DMS53 (cell line): ENCODE results near the gene ZNF365.
"Not testable (repeated sequence)": the region's sequence is repeated elsewhere in the genome, so short reads cannot be mapped to it uniquely, and the experiment has no call there.

Source experiments
- DNase-seq: peaks from one replicate; lab custom pipeline; 2025; lab: John Stamatoyannopoulos, UW

The ZNF365 gene

DNA sequence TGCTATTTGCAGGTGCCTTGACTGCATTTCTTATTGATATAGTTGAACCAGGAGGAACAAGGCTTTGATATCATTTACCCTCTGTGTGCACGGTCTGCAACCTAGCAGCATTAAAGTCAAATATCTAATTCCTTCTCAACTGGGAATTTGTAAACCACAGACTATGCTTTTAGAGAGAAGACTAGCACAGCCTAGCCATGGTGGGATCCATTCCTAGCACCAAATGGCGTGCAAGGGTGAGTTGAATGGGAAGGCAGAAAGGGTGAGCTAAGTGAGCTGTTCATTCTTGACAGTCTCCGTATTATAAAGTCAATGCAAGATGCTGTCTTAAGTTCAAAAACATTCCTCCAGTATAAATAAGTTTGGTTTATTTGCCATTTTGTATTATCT lies 2.9 kb downstream of the ZNF365 start:
- no peak for DNase-seq

- no peak for DNase-seq
These were observed 3.8 kb downstream of the ZNF365 start for GRCh38 chr10:62377966-62378365.

- not testable (repeated sequence) for DNase-seq
These were observed 4.7 kb downstream of the ZNF365 start for GRCh38 chr10:62378877-62379276.

GRCh38 chr10:62379394-62379793 lies 5.2 kb downstream of the ZNF365 start:
- no peak for DNase-seq

GRCh38 chr10:62380016-62380415 lies 5.8 kb downstream of the ZNF365 start:
- peak; percentile 91 for DNase-seq

DNA sequence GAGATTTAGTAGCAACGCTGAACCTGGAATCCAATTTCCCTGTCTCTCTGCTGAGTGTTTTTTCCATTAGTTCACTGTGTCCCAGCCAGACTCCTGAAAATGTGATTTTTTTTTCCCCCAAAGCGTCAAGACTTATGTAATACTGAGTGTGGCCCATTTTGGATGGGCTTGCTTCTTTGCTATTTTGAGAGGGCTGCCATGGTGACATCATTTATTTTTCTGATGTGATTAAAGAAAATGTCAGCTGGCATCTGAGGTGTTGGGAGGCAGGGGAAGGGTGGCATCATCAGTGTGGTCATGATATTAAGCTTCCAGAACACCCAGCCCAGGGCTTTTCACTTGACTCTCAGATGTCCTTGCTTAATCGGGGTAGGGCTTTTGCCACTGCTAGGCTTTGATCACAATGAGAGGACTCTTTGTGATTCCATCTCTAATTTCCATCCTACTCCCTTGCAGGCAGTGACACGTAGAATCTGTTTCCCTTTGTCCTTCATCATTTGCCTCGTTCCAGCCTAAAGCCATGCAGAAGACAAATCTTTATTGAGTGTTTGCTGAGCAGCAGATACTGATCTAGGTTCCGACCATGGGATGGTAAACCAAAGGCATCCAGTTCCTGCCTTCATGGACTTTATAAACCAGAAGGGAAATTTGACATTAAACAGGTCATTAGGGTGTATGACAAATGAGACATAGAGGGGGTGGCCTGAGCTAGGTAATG lies 7.4 kb downstream of the ZNF365 start:
- DNase-seq, result no peak

- DNase-seq, result no peak
These were observed 8.7 kb downstream of the ZNF365 start for GRCh38 chr10:62382831-62383230.

DNA sequence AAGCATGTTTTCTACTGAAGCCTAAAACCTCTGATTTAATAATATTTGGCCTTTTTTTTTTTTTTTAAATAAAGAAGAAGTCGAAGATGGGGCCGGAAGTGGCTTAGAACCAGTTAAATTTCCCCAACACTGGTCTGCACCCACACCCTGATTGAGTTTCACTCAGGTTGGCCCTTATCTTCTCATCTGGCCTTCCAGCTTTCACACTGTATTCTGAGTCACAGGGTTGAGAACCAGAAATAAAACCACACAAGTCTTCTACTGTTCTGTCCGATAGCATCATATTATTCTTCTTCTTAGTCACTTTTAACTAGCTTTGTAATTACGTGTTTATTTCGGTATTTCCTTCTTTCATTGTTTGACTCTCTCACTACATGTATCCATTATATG lies 9.9 kb downstream of the ZNF365 start:
- DNase-seq, result no peak

DNA sequence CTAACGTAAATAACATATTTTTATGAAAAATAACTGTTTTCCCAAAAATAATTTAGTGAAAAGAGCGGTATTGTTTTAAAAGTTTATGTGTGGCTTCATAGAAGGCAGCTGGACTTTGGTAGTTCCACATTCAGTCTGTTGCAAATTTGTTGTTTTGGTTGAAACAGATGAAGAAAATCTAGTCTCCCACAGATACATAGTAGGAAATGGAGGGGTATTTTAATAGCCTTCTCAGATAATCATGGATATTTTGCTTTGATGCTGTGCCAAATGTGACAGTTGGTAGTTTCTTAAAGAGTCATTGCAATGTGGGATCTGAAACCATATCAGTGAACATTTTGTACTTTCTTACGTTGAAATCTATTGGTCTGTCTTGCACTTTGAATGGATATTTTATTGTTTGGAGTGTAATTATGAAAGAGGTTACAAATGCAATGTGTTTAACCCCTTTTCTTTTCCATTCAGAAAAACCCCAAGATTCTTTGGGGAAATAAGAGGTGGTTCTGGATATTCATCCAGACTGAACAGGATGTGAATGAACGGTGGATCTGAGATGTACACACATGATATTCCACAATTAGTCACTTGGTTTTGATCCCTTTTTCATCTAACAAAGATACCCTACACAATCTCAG lies 10.4 kb downstream of the ZNF365 start:
- DNase-seq, result no peak

- DNase-seq, result no peak
These were observed 12.5 kb downstream of the ZNF365 start for GRCh38 chr10:62386356-62387320.

DNA sequence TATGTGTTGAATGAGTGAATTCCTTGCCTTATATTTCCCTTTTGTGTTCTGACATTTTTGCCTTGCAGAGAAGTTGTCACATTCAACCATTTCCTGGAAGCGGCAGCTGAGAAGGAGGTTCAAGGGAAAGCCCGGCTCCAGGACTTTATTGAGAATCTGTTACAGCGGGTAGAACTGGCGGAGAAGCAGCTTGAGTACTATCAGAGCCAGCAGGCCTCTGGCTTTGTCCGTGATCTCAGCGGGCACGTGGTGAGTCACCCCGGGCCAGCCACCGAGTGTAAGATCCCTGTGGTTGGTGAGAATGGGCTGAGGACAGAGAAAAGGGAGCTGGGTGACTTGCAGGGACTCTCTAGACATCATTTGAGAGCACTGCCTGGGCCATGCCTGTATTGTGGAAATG lies 14.2 kb downstream of the ZNF365 start:
- DNase-seq, result peak; percentile 5

DNA sequence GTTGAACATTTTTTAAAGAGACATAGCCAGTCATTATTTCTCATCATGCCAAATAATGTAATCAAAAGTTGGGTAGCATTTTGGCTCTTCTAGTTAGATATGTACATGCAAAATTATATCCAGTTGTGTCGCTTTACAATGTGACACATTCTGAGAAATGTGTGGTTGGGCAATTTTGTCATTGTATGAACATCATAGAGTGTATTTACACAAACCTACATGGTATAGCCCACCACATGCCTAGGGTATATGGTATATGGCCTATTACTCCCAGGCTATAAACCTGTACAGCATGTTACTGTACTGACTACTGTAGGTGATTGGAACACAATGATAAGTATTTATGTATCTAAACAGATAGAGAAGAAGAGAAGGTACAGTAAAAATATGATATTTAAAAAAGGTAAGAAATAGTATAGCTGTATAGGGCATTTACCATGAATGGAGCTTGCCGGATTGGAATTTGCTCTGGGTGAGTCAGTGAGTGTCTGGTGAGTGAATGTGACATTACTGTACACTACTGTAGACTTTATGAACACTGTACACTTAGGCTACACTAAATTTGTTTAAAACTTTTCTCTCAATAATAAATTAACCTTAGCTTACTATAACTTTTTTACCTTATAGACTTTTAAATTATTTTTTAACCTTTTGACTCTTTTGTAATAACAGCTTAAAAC lies 16.5 kb downstream of the ZNF365 start:
- DNase-seq, result no peak

- no peak for DNase-seq
These were observed 19.1 kb downstream of the ZNF365 start for GRCh38 chr10:62393237-62393636.

- no peak for DNase-seq
These were observed 20.4 kb downstream of the ZNF365 start for GRCh38 chr10:62394556-62395018.

- no peak for DNase-seq
These were observed 21.7 kb downstream of the ZNF365 start for GRCh38 chr10:62395892-62396291.

GRCh38 chr10:62396864-62397263 lies 22.7 kb downstream of the ZNF365 start:
- no peak for DNase-seq

DNA sequence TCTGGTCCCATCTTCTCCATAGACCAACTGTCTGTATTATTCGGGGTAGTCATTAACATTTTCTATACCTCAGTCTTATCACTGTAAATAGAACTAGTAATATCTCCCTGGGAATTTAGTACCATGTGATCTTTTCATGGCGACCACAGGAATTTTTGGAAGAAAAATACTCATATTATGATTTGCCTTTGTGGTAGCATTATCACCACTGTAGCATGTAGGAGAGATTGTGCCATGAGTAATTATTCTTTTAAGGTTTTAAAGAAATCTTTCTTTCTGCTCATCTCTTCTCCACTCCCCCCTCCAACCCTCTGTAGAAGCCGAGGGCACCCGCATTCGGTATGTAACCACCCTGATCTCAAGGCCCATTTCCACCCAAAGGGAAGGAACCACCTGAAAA lies 25.0 kb downstream of the ZNF365 start:
- DNase-seq, result no peak

DNA sequence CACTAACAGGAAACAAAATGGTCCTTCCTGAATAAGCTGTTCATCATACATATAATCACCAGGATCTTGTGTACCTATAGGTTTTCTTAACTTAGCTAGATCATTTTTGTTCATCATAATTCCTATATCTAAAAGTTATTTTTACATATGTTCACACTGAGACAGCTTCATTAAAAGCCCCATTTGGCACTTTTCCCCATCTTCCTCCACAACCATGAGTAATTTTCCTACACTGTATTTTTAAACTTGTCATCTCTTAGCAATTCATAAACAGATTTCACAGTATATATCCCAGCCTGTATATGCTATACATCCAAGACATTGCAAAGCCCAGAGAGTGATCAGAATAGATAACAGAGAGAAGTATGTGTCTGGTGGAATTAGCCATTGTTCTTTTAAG lies 28.3 kb downstream of the ZNF365 start:
- no peak for DNase-seq

- not testable (repeated sequence) for DNase-seq
These were observed 36.4 kb downstream of the ZNF365 start for GRCh38 chr10:62410528-62410927.

- DNase-seq, result not testable (repeated sequence)
These were observed 36.8 kb downstream of the ZNF365 start for GRCh38 chr10:62410934-62411333.

GRCh38 chr10:62413048-62413447 lies 38.9 kb downstream of the ZNF365 start:
- no peak for DNase-seq

GRCh38 chr10:62413652-62414051 lies 39.5 kb downstream of the ZNF365 start:
- DNase-seq, result no peak
